GM06990 (cell line): ENCODE measurements around the gene CAMTA1.

Experiments
- DNase-seq: peaks from one replicate; pipeline ENCODE4 v3.0.0-alpha.2; 2011; ENCODE audit not compliant: insufficient read length; ENCODE audit errors: extremely low read depth
- H3K27me3 ChIP-seq: replicated peaks from 2 replicates; pipeline ENCODE4 v1.6.0; 2011; ENCODE audit warnings: low read length; ENCODE audit not compliant: control insufficient read depth, insufficient read depth
- H3K36me3 ChIP-seq: 2 replicates; pipeline ENCODE4 v1.5.1; 2011; ENCODE audit warnings: low read length; ENCODE audit not compliant: control insufficient read depth, insufficient read depth
- H3K4me3 ChIP-seq: replicated peaks from 2 replicates; pipeline ENCODE4 v1.5.1; 2011; ENCODE audit warnings: low read depth, mild to moderate bottlenecking, control low read depth, low read length
- CTCF ChIP-seq: IDR thresholded peaks from 2 replicates; pipeline ENCODE4 v1.5.1; 2011; ENCODE audit warnings: low read length, control low read depth, mild to moderate bottlenecking, inconsistent platforms; ENCODE audit not compliant: insufficient read depth, poor library complexity, severe bottlenecking

CAMTA1 gene

GRCh38 chr1:7236844-7237515, 451.7 kb downstream of the CAMTA1 start:
- DNase-seq = no peak
- no peaks in the 10 kb centered on the region for H3K36me3 ChIP-seq
- TF ChIP-seq CTCF = no peak
- H3K4me3 ChIP-seq = no peak overlapping the region
- H3K27me3 ChIP-seq = no peaks in the 10 kb centered on the region; the same call in 1 of the 2 replicates

GRCh38 chr1:7247158-7247557, 461.9 kb downstream of the CAMTA1 start:
- Histone ChIP-seq H3K27me3 (no peaks in the 10 kb centered on the region; the same call in none of the 2 replicates), H3K36me3 (no peaks in the 10 kb centered on the region), H3K4me3 (no peak overlapping the region)
- TF ChIP-seq CTCF = no peak
- no peak for DNase-seq

GRCh38 chr1:7247791-7248548, 462.7 kb downstream of the CAMTA1 start:
- no peaks in the 10 kb centered on the region for H3K36me3 ChIP-seq
- no peaks in the 10 kb centered on the region; the same call in none of the 2 replicates for H3K27me3 ChIP-seq
- H3K4me3 ChIP-seq = no peak overlapping the region
- DNase-seq = no peak
- no peak for TF ChIP-seq CTCF

DNA sequence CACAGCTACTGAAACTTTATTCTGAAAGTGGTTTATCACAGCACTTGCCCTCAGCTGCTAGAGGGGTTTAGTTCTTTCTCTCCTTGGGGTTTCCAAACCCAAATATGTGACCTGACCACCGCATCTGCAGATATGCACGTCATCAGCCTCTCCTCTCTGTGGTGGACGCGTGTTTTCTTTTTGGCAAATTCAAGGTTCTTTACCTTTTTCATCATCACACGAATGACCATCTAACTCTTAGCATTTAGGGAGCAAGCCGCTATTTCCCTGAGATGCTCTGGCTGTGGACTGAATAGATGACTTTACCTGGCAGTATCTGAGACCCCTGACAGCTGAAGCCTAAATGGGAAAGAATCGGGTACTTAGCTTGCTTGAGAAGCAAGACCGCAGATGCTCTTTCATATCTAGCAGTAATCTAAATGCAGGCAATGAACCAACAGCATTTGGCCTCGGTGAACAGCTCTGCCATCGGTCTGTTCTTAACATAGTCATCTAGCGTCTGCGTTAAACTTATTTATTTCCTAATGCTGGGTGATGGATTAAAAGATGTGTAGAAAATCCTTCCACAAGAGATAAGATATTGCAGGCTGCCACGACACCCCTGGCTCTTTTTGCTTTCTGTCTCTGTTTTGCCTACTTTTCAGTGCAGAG, 463.4 kb downstream of the CAMTA1 start:
- no peaks in the 10 kb centered on the region for H3K36me3 ChIP-seq
- no peak overlapping the region for H3K4me3 ChIP-seq
- no peak for DNase-seq
- TF ChIP-seq CTCF = no peak
- no peaks in the 10 kb centered on the region; the same call in none of the 2 replicates for H3K27me3 ChIP-seq

GRCh38 chr1:7249516-7249915, 464.3 kb downstream of the CAMTA1 start:
- Histone ChIP-seq H3K36me3 (no peaks in the 10 kb centered on the region), H3K27me3 (no peaks in the 10 kb centered on the region; the same call in none of the 2 replicates), H3K4me3 (no peak overlapping the region)
- no peak for DNase-seq
- no peak for TF ChIP-seq CTCF
